Activated CD8-positive, alpha-beta memory T cell treated with anti-CD3 and anti-CD28 coated beads, Interleukin-2, amount 50 U/mL, for 24 hours (primary cell): ENCODE results near the gene CHST10.
"Not testable (repeated sequence)": the region's sequence is repeated elsewhere in the genome, so short reads cannot be mapped to it uniquely, and the experiment has no call there.

Source experiments
- DNase-seq: peaks from one replicate; pipeline ENCODE4 v3.0.0-alpha.2; 2020; ENCODE audit errors: extremely low read depth

CHST10 gene

DNA sequence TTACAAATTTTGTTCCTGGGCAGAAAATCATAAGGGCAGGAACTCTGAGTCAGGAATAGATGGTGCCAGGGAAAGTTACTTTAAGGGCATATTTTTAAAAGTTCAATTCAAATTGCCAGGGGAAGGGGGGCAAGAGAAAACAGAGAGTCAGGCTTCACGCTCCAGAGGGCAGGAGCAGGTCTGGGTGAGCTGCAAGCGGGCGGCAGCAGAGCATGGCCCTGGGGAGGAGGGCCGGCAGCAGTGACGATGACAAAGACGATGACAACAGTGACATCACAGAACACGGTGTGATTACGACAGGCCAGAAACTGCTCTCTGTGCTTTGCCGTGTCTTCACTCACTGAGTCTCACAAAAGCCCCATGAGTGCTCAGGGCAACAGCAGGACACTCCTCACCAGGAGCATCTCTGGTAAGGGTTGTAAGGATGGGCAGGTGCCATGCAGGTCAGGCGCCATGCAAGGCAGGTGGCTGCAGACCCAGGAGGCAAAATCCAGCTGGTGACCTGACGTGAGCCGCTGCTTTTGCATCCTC lies 23.3 kb downstream of the CHST10 start:
- DNase-seq: no peak

DNA sequence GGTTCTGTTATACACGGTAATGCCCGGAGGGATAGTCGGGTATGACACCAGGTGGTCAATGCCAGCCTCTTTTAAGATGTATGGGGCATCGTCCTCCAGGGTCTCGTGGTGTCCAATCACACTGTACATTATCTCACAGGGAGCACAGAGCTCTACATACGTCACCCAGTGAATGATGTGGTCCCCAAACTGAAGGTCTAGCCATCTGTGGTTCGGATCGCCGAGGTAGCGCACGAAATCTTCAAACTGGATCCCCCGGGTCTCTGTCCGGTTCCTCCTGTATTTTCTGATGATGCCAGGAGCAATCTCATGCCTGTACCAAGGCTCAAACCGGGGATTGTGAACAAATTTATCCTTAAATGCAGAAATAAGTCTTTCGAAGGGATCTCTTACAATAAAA lies 24.1 kb downstream of the CHST10 start:
- DNase-seq: no peak

DNA sequence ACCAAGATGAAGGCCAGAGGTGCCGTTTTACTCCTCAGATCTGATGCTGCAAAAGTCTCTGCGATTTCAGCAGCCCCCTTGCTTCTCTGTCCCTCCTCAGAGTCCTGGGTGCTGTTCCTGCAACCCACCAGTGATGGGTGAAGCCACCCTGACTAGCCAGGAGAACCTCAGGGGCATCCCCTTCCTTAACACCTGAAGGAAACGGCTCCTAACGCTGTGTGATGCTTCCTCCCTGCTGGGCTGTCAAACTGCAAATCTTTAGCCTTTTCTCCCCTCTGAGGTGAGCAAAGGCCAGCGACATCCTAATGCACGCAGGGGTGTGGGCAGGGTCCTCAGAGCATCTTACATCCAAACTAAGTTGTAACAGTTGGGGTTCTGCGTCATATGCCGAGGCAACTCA lies 24.8 kb downstream of the CHST10 start:
- no peak for DNase-seq

DNA sequence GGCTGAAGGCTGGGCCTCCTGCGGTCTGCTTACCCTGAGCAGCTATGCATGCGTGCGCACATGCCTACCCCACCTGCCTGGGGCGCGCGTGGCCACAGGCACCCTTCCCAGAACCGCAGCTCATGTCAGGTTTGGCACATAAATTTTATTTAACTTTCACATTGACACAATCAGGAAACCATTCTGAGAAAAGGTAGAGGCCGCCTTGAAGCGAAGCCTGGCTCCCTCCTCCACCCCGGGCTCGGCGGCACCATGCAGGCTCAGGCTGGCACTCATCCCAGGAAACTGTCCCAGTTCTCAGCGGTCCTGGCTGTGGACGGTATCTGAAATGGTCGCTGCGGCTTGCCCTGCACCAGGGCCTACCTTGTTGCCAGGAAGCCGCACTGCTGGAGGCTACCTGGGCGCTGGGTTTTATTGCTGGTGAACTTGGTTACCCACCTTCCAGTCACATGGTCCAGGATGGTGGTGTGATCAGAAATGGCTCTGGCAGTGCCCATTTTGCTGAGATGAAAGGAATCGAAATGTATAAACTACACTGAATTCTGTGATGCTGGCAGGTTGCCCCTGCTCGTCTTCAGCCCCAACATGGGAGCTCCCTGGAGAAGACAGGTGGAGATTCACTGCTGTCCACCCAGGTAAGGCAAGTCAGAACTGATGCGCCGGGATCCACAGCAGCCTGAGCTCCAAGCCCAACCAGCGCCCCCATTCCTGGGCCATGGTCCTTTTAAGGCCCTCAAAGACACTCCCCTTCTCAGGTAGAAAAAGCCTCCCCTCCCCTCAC lies 25.5 kb downstream of the CHST10 start:
- no peak for DNase-seq

DNA sequence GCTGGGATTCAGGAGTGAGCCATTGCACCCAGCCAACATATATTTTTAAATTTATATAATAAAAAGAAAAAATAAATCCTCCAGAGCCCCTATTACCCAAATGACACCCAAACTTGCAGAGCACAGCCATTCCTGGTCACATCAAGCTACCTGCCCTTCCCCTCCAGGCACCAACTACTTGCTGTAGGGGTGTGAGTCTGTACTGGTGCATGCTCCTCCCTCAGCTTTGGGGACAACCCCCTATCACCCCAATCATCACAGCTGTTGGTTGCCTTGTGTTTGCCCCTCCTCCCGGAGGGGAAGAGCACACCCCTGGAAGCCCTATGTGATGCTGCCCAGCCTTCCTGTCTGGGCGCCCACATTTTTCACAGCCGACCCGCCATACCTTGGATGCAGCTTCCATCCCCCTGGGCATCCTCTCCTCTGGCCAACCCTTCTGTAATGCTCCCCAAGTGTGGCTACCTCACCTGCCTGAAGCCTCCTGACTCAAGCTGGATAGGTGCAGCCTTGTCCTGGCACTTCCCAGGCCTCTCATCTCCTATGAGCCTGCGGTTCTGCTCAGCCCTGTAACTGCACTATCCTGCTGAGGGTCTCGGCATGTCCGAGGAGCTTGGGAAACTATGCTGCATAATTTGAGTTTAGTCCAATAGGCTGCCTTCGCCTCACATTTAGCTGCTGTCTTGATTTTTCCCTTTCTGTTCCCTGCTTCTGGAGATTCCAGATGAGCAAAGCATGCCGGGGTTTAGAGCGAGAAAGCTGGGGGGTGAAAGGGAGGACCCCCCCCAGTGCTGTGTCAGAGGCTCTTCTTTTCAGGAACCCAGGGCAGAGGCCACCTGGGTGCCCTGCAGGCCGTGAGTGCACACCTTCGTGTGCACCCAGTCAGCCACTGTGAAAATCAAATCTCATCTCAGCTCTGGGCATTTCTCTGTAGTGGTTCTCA lies 27.2 kb downstream of the CHST10 start:
- DNase-seq: no peak

DNA sequence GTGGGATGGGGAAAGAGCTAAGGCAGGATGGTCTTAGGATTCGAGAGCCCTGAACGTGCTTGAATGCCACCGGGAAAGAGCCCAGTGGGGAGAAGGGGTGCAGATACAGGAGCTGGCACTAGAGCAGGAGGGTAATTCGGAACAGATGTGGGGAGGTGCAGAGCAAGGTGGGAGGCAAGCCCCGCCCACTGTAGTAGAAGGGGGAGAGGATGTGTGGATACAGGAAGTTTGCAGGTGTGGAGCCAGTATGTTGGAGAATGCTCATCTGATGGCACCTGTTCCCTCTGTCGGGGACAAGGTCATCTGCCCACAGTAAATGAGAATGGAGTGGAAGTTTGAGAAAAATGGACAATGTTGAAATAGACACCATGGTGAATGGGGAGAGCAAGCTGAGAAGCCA lies 28.8 kb downstream of the CHST10 start:
- no peak for DNase-seq

- no peak for DNase-seq
Observed at GRCh38 chr2:100383954-100384353, 33.5 kb downstream of the CHST10 start.

DNA sequence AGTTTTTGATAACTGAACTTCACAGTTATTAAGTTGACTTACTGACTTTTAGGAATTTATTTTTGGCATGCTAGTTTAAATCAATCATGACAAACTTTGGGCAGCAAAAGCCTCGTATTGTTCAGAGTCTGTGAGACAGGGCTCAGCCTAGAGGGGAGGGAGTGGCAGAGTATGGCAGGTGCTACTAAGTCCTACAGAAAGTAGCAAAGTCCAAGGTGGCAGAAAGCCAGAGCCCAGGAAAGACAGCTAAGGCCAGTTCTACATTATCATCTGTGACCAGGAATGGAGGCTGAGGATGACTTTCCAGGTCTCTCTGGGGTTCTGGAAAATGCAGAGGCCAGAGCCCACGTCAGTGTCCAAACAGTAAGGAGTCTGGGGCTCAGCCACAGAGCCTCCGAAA lies 34.2 kb downstream of the CHST10 start:
- no peak for DNase-seq

DNA sequence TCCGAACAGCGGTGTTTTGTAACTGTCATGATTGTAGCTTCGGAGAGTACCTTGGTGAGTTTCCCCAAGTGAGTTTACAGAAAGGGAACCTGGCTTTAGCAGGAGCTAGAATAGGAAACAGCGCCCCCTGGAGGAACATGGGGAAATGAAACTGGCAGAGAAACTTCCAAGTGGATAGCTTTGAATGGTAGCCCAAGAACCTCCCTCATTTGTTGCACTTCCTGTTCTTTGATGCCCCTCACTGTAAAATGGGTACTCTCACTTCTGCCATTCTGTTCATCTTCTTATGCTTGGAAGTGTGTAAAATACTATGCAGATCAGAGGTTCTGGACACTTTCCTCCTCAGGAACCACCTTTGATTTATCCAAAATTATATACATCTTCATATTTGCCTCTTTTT lies 36.2 kb downstream of the CHST10 start:
- peak; percentile 36 for DNase-seq

DNA sequence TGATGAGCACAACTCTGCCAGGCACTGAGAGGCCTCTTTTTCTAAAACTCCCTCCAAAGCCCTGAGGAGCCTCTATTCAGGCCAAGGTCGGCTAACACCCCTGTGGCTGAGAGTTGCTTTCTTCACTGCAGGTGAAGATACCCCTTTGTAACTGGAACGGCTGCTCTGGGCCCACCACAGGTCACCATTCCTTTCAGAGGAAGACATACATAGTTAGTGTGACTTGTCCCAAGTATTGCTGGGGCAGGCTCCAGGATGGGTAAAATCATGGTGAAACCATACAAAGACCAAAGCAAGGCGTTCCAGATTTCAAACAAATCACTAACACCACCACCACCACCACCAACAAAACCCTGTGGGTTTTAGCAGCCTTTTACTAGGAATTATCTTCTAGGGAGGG lies 36.8 kb downstream of the CHST10 start:
- DNase-seq: no peak

- DNase-seq: no peak
Observed at GRCh38 chr2:100376836-100377235, 40.6 kb downstream of the CHST10 start.

- no peak for DNase-seq
Observed at GRCh38 chr2:100367163-100367562, 50.3 kb downstream of the CHST10 start.

DNA sequence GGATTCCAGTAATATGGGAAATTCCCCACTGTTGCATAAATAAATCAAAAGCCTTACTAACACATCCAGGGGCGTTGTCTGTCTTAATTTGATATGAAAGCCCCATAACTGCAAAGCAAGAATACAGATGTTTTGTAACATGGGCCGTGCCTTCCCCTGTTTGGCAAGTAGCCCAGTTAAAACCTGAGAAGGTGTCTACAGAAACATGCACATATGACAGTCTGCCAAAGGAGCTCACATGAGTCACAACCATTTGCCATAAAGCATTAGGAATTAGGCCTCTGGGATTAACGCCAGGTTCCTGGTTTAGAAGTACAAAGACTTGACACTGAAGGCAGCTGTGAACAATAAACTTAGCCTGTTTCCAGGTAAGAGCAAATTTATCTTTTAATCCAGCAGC lies 52.0 kb downstream of the CHST10 start:
- DNase-seq: no peak

DNA sequence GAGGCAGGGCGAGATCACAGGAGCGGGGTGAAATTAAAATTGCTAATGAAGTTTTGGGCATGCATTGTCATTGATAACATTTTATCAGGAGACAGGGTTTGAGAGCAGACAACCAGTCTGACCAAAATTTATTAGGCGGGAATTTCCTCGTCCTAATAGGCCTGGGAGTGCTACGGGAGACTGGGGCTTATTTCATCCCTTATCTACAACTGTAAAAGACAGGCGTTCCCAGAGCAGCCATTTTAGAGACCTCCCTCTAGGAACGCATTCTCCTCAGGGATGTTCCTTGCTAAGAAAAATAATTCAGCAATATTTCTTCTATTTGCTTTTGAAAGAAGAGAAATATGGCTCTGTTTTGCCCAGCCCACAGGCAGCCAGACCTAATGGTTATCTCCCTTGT lies 55.2 kb downstream of the CHST10 start:
- DNase-seq: not testable (repeated sequence)

- DNase-seq: no peak
Observed at GRCh38 chr2:100359576-100359975, 57.9 kb downstream of the CHST10 start.

DNA sequence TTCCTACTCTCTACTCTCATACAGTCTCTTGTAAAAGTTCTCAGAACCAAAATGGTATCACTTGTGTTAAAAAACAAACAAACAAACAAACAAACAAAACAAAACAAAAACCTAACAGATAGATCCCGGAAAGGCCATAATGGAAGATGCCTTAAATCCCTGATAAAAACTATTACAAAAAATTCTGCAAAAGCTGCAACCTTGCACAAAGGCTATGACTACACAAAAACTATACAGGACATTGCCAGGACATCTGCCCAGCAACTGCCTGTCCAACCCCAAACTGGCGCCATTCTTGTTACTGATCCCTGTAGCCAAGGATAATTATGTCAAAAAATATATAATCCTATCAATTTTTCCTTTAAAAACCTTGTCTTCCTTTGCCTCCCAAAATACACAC lies 58.9 kb downstream of the CHST10 start:
- no peak for DNase-seq

- DNase-seq: no peak
Observed at GRCh38 chr2:100352521-100352920, 64.9 kb downstream of the CHST10 start.

DNA sequence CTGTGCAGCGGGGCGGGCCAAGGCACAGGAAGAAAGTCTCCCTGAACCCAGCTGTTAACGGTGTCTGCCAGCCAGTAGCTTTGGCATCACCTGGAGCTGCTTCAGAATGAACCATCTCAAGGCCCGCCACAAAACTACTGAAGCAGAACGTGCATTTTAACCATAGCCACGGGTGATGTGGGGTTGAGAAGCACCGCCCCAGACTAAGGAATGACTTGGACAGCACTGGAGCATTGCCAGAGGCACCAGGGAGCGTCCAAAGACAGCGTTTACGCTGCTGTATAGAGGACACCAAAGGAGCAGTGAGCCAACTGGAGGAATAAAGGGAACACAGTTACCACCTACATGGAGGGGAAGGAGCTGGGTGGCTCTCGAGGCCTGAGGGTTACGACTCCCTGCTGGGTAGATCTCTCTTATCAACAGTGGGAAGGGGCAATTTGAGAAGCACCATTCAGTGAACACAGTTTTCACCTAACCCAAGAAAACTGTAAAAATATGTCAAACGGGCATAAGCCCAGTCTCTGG lies 66.7 kb downstream of the CHST10 start:
- no peak for DNase-seq

GRCh38 chr2:100345144-100345543 lies 72.3 kb downstream of the CHST10 start:
- not testable (repeated sequence) for DNase-seq

- DNase-seq: no peak
Observed at GRCh38 chr2:100344433-100344832, 73.0 kb downstream of the CHST10 start.

DNA sequence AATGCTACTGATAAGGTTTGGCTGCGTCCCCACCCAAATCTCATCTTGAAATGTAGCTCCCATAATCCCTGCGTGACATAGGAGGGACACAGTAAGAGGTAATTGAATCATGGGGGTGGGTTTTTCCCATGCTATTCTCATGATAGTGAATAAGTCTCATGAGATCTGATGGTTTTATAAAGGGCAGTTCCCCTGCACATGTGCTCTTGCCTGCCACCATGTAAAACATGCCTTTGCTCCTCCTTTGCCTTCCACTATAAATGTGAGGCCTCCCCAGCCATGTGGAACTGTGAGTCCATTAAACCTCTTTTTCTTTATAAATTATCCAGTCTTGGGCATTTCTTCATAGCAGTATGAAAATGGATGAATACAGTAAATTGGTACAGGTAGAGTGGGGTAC lies 75.0 kb downstream of the CHST10 start:
- DNase-seq: not testable (repeated sequence)
